OCI-LY1 (cell line): ENCODE data around the gene ZNF429.

Source experiments
- H2AFZ ChIP-seq: fragments of 200-600 bp; sonication (generic), shearing (Covaris generic); 2 replicates; pipeline ENCODE4 v1.6.0; 2014; ENCODE audit warnings: antibody characterized with exemption, mild to moderate bottlenecking, low read length
- H3F3A ChIP-seq: fragments of 200-600 bp; sonication (generic), shearing (Covaris generic); 2 replicates; pipeline ENCODE4 v1.6.0; 2014; ENCODE audit warnings: mild to moderate bottlenecking, antibody characterized with exemption, low read length, moderate library complexity; ENCODE audit not compliant: insufficient read depth
- H3K27ac ChIP-seq: fragments of 200-600 bp; sonication (generic); 2 replicates; pipeline ENCODE4 v1.5.1; 2014; ENCODE audit warnings: low read length, mixed run types, mild to moderate bottlenecking, low read depth; ENCODE audit not compliant: poor library complexity, severe bottlenecking
- H3K27me3 ChIP-seq: fragments of 200-600 bp; sonication (generic); 2 replicates; pipeline ENCODE4 v1.6.0; 2014; ENCODE audit warnings: antibody characterized with exemption, mild to moderate bottlenecking, low read length, moderate library complexity; ENCODE audit not compliant: insufficient read depth
- H3K36me3 ChIP-seq: fragments of 200-600 bp; sonication (generic); 2 replicates; pipeline ENCODE4 v1.6.1; 2014; ENCODE audit warnings: mild to moderate bottlenecking, antibody characterized with exemption, low read length, moderate library complexity, mixed read lengths; ENCODE audit not compliant: insufficient read depth
- H3K4me1 ChIP-seq: fragments of 200-600 bp; sonication (generic); 2 replicates; pipeline ENCODE4 v1.5.1; 2014; ENCODE audit warnings: mild to moderate bottlenecking, low read length, moderate library complexity; ENCODE audit not compliant: insufficient read depth, severe bottlenecking
- H3K4me2 ChIP-seq: fragments of 200-600 bp; sonication (generic), shearing (Covaris generic); 2 replicates; pipeline ENCODE4 v1.6.1; 2014; ENCODE audit warnings: low read length
- H3K4me3 ChIP-seq: fragments of 200-600 bp; sonication (generic); 2 replicates; pipeline ENCODE4 v1.5.1; 2014; ENCODE audit warnings: low read length, low read depth, mild to moderate bottlenecking, mixed read lengths; ENCODE audit not compliant: poor library complexity, severe bottlenecking
- H3K79me2 ChIP-seq: fragments of 200-600 bp; shearing (Covaris generic); 2 replicates; pipeline ENCODE4 v1.6.1; 2016; ENCODE audit warnings: mixed run types, low read length, mixed read lengths; ENCODE audit not compliant: insufficient read depth
- H3K9ac ChIP-seq: fragments of 200-600 bp; sonication (generic), shearing (Covaris generic); 2 replicates; pipeline ENCODE4 v1.6.1; 2014; ENCODE audit warnings: mild to moderate bottlenecking, low read length, mixed read lengths
- H3K9me2 ChIP-seq: fragments of 200-600 bp; sonication (generic), shearing (Covaris generic); 2 replicates; pipeline ENCODE4 v1.6.1; 2014; ENCODE audit warnings: low read depth, mild to moderate bottlenecking, low read length, mixed read lengths
- H3K9me3 ChIP-seq: fragments of 200-600 bp; shearing (Covaris generic); 2 replicates; pipeline ENCODE4 v1.6.1; 2014; ENCODE audit warnings: low read length, mixed read lengths
- H4K20me1 ChIP-seq: fragments of 200-600 bp; sonication (generic), shearing (Covaris generic); 2 replicates; pipeline ENCODE4 v1.6.0; 2016; ENCODE audit warnings: mild to moderate bottlenecking, low read length; ENCODE audit not compliant: insufficient read depth
- CTCF ChIP-seq: fragments of 200-600 bp; sonication (generic), shearing (Covaris generic); IDR thresholded peaks from 2 replicates; pipeline ENCODE4 v1.5.1; 2017; ENCODE audit warnings: mild to moderate bottlenecking, antibody characterized with exemption, low read length, moderate library complexity, mixed read lengths
- EZH2 ChIP-seq: fragments of 200-600 bp; sonication (generic), shearing (Covaris generic); IDR thresholded peaks from 2 replicates; pipeline ENCODE4 v1.8.0; 2017; ENCODE audit warnings: borderline replicate concordance, mixed run types, mild to moderate bottlenecking, antibody characterized with exemption, low read length, moderate library complexity, mixed read lengths

Gene ZNF429

GRCh38 chr19:21483589-21484170 lies 21.7 kb upstream of the ZNF429 start:
- Histone ChIP-seq H3K79me2 (no peaks in the 10 kb centered on the region), H3K27me3 (no peaks in the 10 kb centered on the region), H3K9ac (no peak overlapping the region), H4K20me1 (no peaks in the 10 kb centered on the region), H3K27ac (no peak overlapping the region), H2AFZ (no peak overlapping the region), H3K4me3 (no peak overlapping the region), H3K4me1 (no peaks in the 10 kb centered on the region), H3K4me2 (no peak overlapping the region), H3K9me2 (no peaks in the 10 kb centered on the region), H3F3A (no peaks in the 10 kb centered on the region), H3K9me3 (no peaks in the 10 kb centered on the region), H3K36me3 (no peaks in the 10 kb centered on the region)
- TF ChIP-seq EZH2 = no peak
- peak; percentile 62 for TF ChIP-seq CTCF

GRCh38 chr19:21484631-21485030 lies 20.8 kb upstream of the ZNF429 start:
- H3K9me3 ChIP-seq = no peaks in the 10 kb centered on the region

GRCh38 chr19:21485926-21486325 lies 19.5 kb upstream of the ZNF429 start:
- TF ChIP-seq EZH2 (no peak), CTCF (no peak)
- no peaks in the 10 kb centered on the region for H3K36me3 ChIP-seq
- H3K9me3 ChIP-seq = no peaks in the 10 kb centered on the region
- H3K27ac ChIP-seq = no peak overlapping the region
- no peak overlapping the region for H3K9ac ChIP-seq
- no peaks in the 10 kb centered on the region for H3K4me1 ChIP-seq
- no peaks in the 10 kb centered on the region for H3K27me3 ChIP-seq
- H3K4me2 ChIP-seq = no peak overlapping the region
- no peaks in the 10 kb centered on the region for H3K79me2 ChIP-seq
- H3K9me2 ChIP-seq = no peaks in the 10 kb centered on the region
- H3K4me3 ChIP-seq = no peak overlapping the region
- no peak overlapping the region for H2AFZ ChIP-seq
- no peaks in the 10 kb centered on the region for H3F3A ChIP-seq
- H4K20me1 ChIP-seq = no peaks in the 10 kb centered on the region

More at GRCh38 chr19:21484631-21485030, 20.8 kb upstream of the ZNF429 start:
- H3K36me3 ChIP-seq = no peaks in the 10 kb centered on the region
- no peaks in the 10 kb centered on the region for H3K9me2 ChIP-seq
- no peak for TF ChIP-seq EZH2
- H3F3A ChIP-seq = no peaks in the 10 kb centered on the region
- no peak overlapping the region for H2AFZ ChIP-seq
- no peak overlapping the region for H3K9ac ChIP-seq
- no peak overlapping the region for H3K27ac ChIP-seq
- no peaks in the 10 kb centered on the region for H4K20me1 ChIP-seq
- H3K4me2 ChIP-seq = no peak overlapping the region
- no peaks in the 10 kb centered on the region for H3K79me2 ChIP-seq
- H3K27me3 ChIP-seq = no peaks in the 10 kb centered on the region
- no peaks in the 10 kb centered on the region for H3K4me1 ChIP-seq
- no peak overlapping the region for H3K4me3 ChIP-seq

GRCh38 chr19:21487969-21488368 lies 17.4 kb upstream of the ZNF429 start:
- Histone ChIP-seq H3K9me2 (no peaks in the 10 kb centered on the region), H3F3A (no peaks in the 10 kb centered on the region), H2AFZ (no peak overlapping the region), H3K9ac (no peak overlapping the region), H3K4me3 (no peak overlapping the region), H3K27me3 (no peaks in the 10 kb centered on the region), H3K27ac (no peak overlapping the region), H3K9me3 (no peaks in the 10 kb centered on the region), H3K4me2 (no peak overlapping the region), H3K4me1 (no peaks in the 10 kb centered on the region), H4K20me1 (no peaks in the 10 kb centered on the region), H3K79me2 (no peaks in the 10 kb centered on the region), H3K36me3 (no peaks in the 10 kb centered on the region)
- TF ChIP-seq CTCF = no peak
- TF ChIP-seq EZH2 = no peak
